Measurements from ENCODE around the gene ARL4D. TPM values are rescaled to one million over a fixed set of nuclear protein-coding genes. Genes with fewer than 3 reads are reported as not detected.

ARL4D gene
- total RNA-seq, 1 donor from 2014 or later, result 100 TPM

- no peak for TF ChIP-seq CTCF (IDR thresholded peaks at IDR 0.05; ENCODE audit: partially characterized antibody, unreplicated experiment)
- no peak overlapping the region for H3K4me3 Mint-ChIP-seq (ENCODE audit: unreplicated experiment)
- DNase-seq, result no peak
- H3K27ac Mint-ChIP-seq (ENCODE audit: unreplicated experiment), result no peak overlapping the region
- H3K36me3 Mint-ChIP-seq (ENCODE audit: unreplicated experiment), result peaks cover 22% of the 10 kb centered on the region
- H3K4me1 Mint-ChIP-seq (ENCODE audit: low read depth, unreplicated experiment), result peaks cover 2% of the 10 kb centered on the region
- H3K9me3 Mint-ChIP-seq (ENCODE audit: unreplicated experiment), result peaks cover 10% of the 10 kb centered on the region
- H3K27me3 Mint-ChIP-seq (ENCODE audit: unreplicated experiment), result peaks cover 7% of the 10 kb centered on the region
These were observed 46.0 kb upstream of the ARL4D start for GRCh38 chr17:43352579-43353331.

- DNase-seq, result no peak
- Mint-ChIP-seq H3K27ac (ENCODE audit: unreplicated experiment) (no peak overlapping the region), H3K36me3 (ENCODE audit: unreplicated experiment) (peaks cover 15% of the 10 kb centered on the region), H3K4me1 (ENCODE audit: low read depth, unreplicated experiment) (peaks cover 2% of the 10 kb centered on the region), H3K27me3 (ENCODE audit: unreplicated experiment) (peaks cover 7% of the 10 kb centered on the region), H3K4me3 (ENCODE audit: unreplicated experiment) (no peak overlapping the region), H3K9me3 (ENCODE audit: unreplicated experiment) (peaks cover 11% of the 10 kb centered on the region)
- TF ChIP-seq CTCF (IDR thresholded peaks at IDR 0.05; ENCODE audit: partially characterized antibody, unreplicated experiment), result no peak
These were observed 45.4 kb upstream of the ARL4D start for GRCh38 chr17:43353393-43353792.

- TF ChIP-seq CTCF (IDR thresholded peaks at IDR 0.05; ENCODE audit: partially characterized antibody, unreplicated experiment), result no peak
- Mint-ChIP-seq H3K9me3 (ENCODE audit: unreplicated experiment) (peaks cover 7% of the 10 kb centered on the region), H3K4me1 (ENCODE audit: low read depth, unreplicated experiment) (peaks cover 2% of the 10 kb centered on the region), H3K4me3 (ENCODE audit: unreplicated experiment) (no peak overlapping the region), H3K27me3 (ENCODE audit: unreplicated experiment) (peaks cover 10% of the 10 kb centered on the region), H3K27ac (ENCODE audit: unreplicated experiment) (no peak overlapping the region), H3K36me3 (ENCODE audit: unreplicated experiment) (peaks cover 11% of the 10 kb centered on the region)
- no peak for DNase-seq
These were observed 44.4 kb upstream of the ARL4D start for GRCh38 chr17:43354371-43354770.

GRCh38 chr17:43356450-43356849 is 42.3 kb upstream of the ARL4D start:
- Mint-ChIP-seq H3K27ac (ENCODE audit: unreplicated experiment) (no peak overlapping the region), H3K27me3 (ENCODE audit: unreplicated experiment) (peaks cover 12% of the 10 kb centered on the region), H3K4me1 (ENCODE audit: low read depth, unreplicated experiment) (peaks cover 2% of the 10 kb centered on the region), H3K36me3 (ENCODE audit: unreplicated experiment) (no peaks in the 10 kb centered on the region), H3K4me3 (ENCODE audit: unreplicated experiment) (no peak overlapping the region), H3K9me3 (ENCODE audit: unreplicated experiment) (peaks cover 4% of the 10 kb centered on the region)
- DNase-seq, result no peak
- no peak for TF ChIP-seq CTCF (IDR thresholded peaks at IDR 0.05; ENCODE audit: partially characterized antibody, unreplicated experiment)

DNA sequence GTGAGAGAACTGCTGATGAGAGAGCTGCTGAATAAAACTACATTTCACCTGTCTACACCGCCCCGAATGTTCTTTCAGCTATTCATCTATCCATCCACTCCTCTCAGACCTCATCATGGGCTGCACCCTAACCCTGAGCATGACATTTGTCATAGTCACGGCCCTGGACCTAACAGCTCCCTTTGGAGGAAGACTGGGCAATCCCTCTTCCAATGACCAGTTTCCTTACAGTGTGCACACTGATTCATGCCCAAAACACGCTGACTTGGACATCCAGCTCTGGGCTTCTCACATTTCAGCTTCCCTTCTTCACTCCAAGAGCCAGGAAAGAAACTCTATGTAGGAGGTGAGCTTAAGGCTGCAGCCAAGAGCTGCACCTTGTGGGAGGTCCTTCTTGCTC is 41.8 kb upstream of the ARL4D start:
- peaks cover 12% of the 10 kb centered on the region for H3K27me3 Mint-ChIP-seq (ENCODE audit: unreplicated experiment)
- H3K4me3 Mint-ChIP-seq (ENCODE audit: unreplicated experiment), result no peak overlapping the region
- H3K4me1 Mint-ChIP-seq (ENCODE audit: low read depth, unreplicated experiment), result peaks cover 2% of the 10 kb centered on the region
- no peak for DNase-seq
- no peaks in the 10 kb centered on the region for H3K36me3 Mint-ChIP-seq (ENCODE audit: unreplicated experiment)
- TF ChIP-seq CTCF (IDR thresholded peaks at IDR 0.05; ENCODE audit: partially characterized antibody, unreplicated experiment), result no peak
- no peak overlapping the region for H3K27ac Mint-ChIP-seq (ENCODE audit: unreplicated experiment)
- peaks cover 4% of the 10 kb centered on the region for H3K9me3 Mint-ChIP-seq (ENCODE audit: unreplicated experiment)

All from glutamatergic neuron (in vitro differentiated cells).